SK-N-SH (cell line): ENCODE measurements around the gene APOBR. TPM values are rescaled to one million over a fixed set of nuclear protein-coding genes. Genes with fewer than 3 reads are reported as not detected.

ENCODE experiments used
- CTCF ChIA-PET: fragments of 300-600, 350-600 bp; formaldehyde crosslinking; extraction: SDS; loops from one replicate; lab custom pipeline; 2021; lab: Yijun Ruan, JAX
- POLR2A ChIA-PET: fragments of 350-600 bp; sonication (Branson Sonifier 250); formaldehyde crosslinking; extraction: SDS; loops from one replicate; lab custom pipeline; 2020; ENCODE audit warnings: antibody characterized with exemption, inconsistent platforms; lab: Yijun Ruan, JAX
- DNase-seq: peaks from one replicate; pipeline ENCODE4 v3.0.0; 2012
- H2AFZ ChIP-seq: fragments of 200-600 bp; sonication (generic); 2 replicates; pipeline ENCODE4 v1.8.1; 2016; ENCODE audit warnings: antibody characterized with exemption, mild to moderate bottlenecking, low read depth
- H3F3A ChIP-seq: fragments of 200-600 bp; sonication (generic); replicated peaks from 2 replicates; pipeline ENCODE3; 2016; ENCODE audit warnings: antibody characterized with exemption, mild to moderate bottlenecking; ENCODE audit not compliant: insufficient read depth
- H3K27ac ChIP-seq, 2 experiments: fragments of 200-500 bp in 1 of 2; fragments of 200-600 bp in 1 of 2; sonication (Bioruptor generic) in 1 of 2; sonication (generic), shearing (Covaris generic) in 1 of 2; 2 replicates each; pipeline versions ENCODE4 v1.5.1 to v1.6.1; 2014 to 2016; ENCODE audit warnings: low read depth in 2 of 2, inconsistent platforms in 1 of 2, low read length in 1 of 2, mild to moderate bottlenecking in 1 of 2, mixed read lengths in 1 of 2
- H3K27me3 ChIP-seq: fragments of 200-600 bp; sonication (generic), shearing (Covaris generic); 2 replicates; pipeline ENCODE4 v1.6.1; 2016; ENCODE audit warnings: mixed run types; ENCODE audit not compliant: insufficient read depth
- H3K36me3 ChIP-seq, 2 experiments: fragments of 200-500 bp in 1 of 2; fragments of 200-600 bp in 1 of 2; sonication (Bioruptor generic) in 1 of 2; sonication (generic) in 1 of 2; replicated peaks in 1 of 2; 2 replicates each; pipeline versions ENCODE3 to v1.5.1; 2014 to 2016; ENCODE audit warnings: low read length in 1 of 2, mild to moderate bottlenecking in 1 of 2; ENCODE audit not compliant: insufficient read depth in 2 of 2, control insufficient read depth in 1 of 2
- H3K4me1 ChIP-seq, 2 experiments: fragments of 200-500 bp in 1 of 2; fragments of 200-600 bp in 1 of 2; sonication (Bioruptor generic) in 1 of 2; sonication (generic), shearing (Covaris generic) in 1 of 2; 2 replicates each; pipeline versions ENCODE4 v1.5.1 to v1.6.1; 2014 to 2016; ENCODE audit warnings: low read depth in 1 of 2, low read length in 1 of 2, mixed run types in 1 of 2; ENCODE audit not compliant: insufficient read depth in 2 of 2, control insufficient read depth in 1 of 2
- H3K4me2 ChIP-seq: fragments of 200-600 bp; sonication (generic), shearing (Covaris generic); 2 replicates; pipeline ENCODE4 v1.6.1; 2017; ENCODE audit warnings: mixed run types
- H3K4me3 ChIP-seq, 2 experiments: fragments of 200-500 bp in 1 of 2; fragments of 200-600 bp in 1 of 2; sonication (Bioruptor generic) in 1 of 2; sonication (generic), shearing (Covaris generic) in 1 of 2; 2 replicates each; pipeline versions ENCODE4 v1.5.1 to v1.8.1; 2014 to 2016; ENCODE audit warnings: low read depth in 2 of 2, inconsistent platforms in 1 of 2, low read length in 1 of 2, mild to moderate bottlenecking in 1 of 2, mixed read lengths in 1 of 2, moderate library complexity in 1 of 2
- H3K79me2 ChIP-seq: fragments of 200-600 bp; sonication (generic); 2 replicates; pipeline ENCODE4 v1.8.1; 2017; ENCODE audit warnings: mild to moderate bottlenecking; ENCODE audit not compliant: insufficient read depth
- H3K9ac ChIP-seq: fragments of 200-600 bp; sonication (generic); 2 replicates; pipeline ENCODE4 v1.6.1; 2017; ENCODE audit warnings: mixed run types
- H3K9me2 ChIP-seq: fragments of 200-600 bp; sonication (generic); 2 replicates; pipeline ENCODE4 v1.6.1; 2017; ENCODE audit warnings: mixed run types
- H3K9me3 ChIP-seq: fragments of 200-600 bp; sonication (generic); 2 replicates; pipeline ENCODE4 v1.6.1; 2017; ENCODE audit warnings: mixed run types, mild to moderate bottlenecking, moderate library complexity
- H4K20me1 ChIP-seq: fragments of 200-600 bp; sonication (generic); 2 replicates; pipeline ENCODE4 v1.6.1; 2017; ENCODE audit warnings: mild to moderate bottlenecking, mixed run types; ENCODE audit not compliant: insufficient read depth
- CHD2 ChIP-seq: fragments of 150-350 bp; IDR thresholded peaks from 2 replicates; pipeline ENCODE4 v1.6.1; 2018; ENCODE audit warnings: low read length; ENCODE audit not compliant: partially characterized antibody
- CTCF ChIP-seq: fragments of 200-600 bp; sonication (generic); IDR thresholded peaks from 2 replicates; pipeline ENCODE4 v1.6.1; 2017; ENCODE audit warnings: antibody characterized with exemption, mild to moderate bottlenecking, moderate library complexity
- FOXJ3 ChIP-seq: sonication (generic); formaldehyde crosslinking; IDR thresholded peaks from 2 replicates; pipeline ENCODE4 v1.5.1; 2020; ENCODE audit warnings: mild to moderate bottlenecking, missing genetic modification reagents
- FOXM1 ChIP-seq: IDR thresholded peaks from 2 replicates; pipeline ENCODE4 v1.4.0; 2012; ENCODE audit warnings: low read depth, mild to moderate bottlenecking
- GABPA ChIP-seq: IDR thresholded peaks from 2 replicates; pipeline ENCODE4 v1.4.0; 2012; ENCODE audit warnings: low read depth, mild to moderate bottlenecking
- GATA2 ChIP-seq: sonication (generic); formaldehyde crosslinking; IDR thresholded peaks from 2 replicates; pipeline ENCODE4 v1.5.0; 2020; ENCODE audit warnings: mild to moderate bottlenecking, missing genetic modification reagents
- IRF3 ChIP-seq: fragments of 150-350 bp; IDR thresholded peaks from 2 replicates; pipeline ENCODE4 v1.6.1; 2016; ENCODE audit warnings: mild to moderate bottlenecking, low read depth, low read length
- NFIC ChIP-seq: IDR thresholded peaks from 2 replicates; pipeline ENCODE4 v1.4.0; 2012; ENCODE audit warnings: borderline replicate concordance
- PBX3 ChIP-seq: IDR thresholded peaks from 2 replicates; pipeline ENCODE4; 2012
- POLR2AphosphoS5 ChIP-seq: IDR thresholded peaks from 2 replicates; pipeline ENCODE4 v1.6.1; 2012; ENCODE audit warnings: low read depth, low read length
- RAD21 ChIP-seq: IDR thresholded peaks from 2 replicates; pipeline ENCODE4 v1.6.1; 2012; ENCODE audit warnings: mild to moderate bottlenecking, low read length
- RCOR1 ChIP-seq: fragments of 150-350 bp; IDR thresholded peaks from 2 replicates; pipeline ENCODE4 v1.6.1; 2017; ENCODE audit warnings: antibody characterized with exemption, low read length
- RXRA ChIP-seq: IDR thresholded peaks from 2 replicates; pipeline ENCODE4 v1.4.0; 2012; ENCODE audit warnings: low read depth, mild to moderate bottlenecking, borderline replicate concordance
- SIN3A ChIP-seq: IDR thresholded peaks from 2 replicates; pipeline ENCODE4 v1.6.1; 2012; ENCODE audit warnings: low read depth, mild to moderate bottlenecking, low read length, moderate library complexity, borderline replicate concordance
- USF1 ChIP-seq: IDR thresholded peaks from 2 replicates; pipeline ENCODE4 v1.4.0; 2012; ENCODE audit warnings: low read depth, borderline replicate concordance
- ZBTB33 ChIP-seq: IDR thresholded peaks from 2 replicates; pipeline ENCODE4 v1.4.0; 2012; ENCODE audit warnings: low read depth, borderline replicate concordance
- WGBS: methylation state at CpG from one replicate; pipeline ENCODE4 v1.1.6; 2017; ENCODE audit warnings: low lambda C conversion rate; 5-methylcytosine and 5-hydroxymethylcytosine counted together
- polyA plus RNA-seq, 3 experiments: library from polyadenylated mRNA; depleted of rRNA; stranded (reverse); fragments of >200 nt; gene quantifications; 2 replicates each; pipeline ENCODE4 v1.2.3, GENCODE V29; 2012

APOBR gene
- polyA plus RNA-seq, 1 of the 3 experiments (the other 2 are of a cell fraction) = not detected

- TF ChIP-seq FOXJ3 (CRISPR knock-in tag) (no peak), RXRA (no peak), RAD21 (no peak), GABPA (no peak), CTCF (no peak), SIN3A (no peak), NFIC (no peak), GATA2 (CRISPR knock-in tag) (no peak)
- TF ChIP-seq, all 33 proteins: peak for 0
These were observed 44.5 kb downstream of the APOBR start, which contains the start of gene NUPR1 (continued) for GRCh38 chr16:28538733-28539596.

- CTCF ChIA-PET = interaction anchor here (0.9 kb wide), 1 partner anchor 12 kb away, joined by 3 read pairs; no protein-coding TSS in a partner anchor
- WGBS = 84% methylated on average over 3 of the region's 3 CpGs
These were observed 45.9 kb downstream of the APOBR start for GRCh38 chr16:28540346-28540745.

More at GRCh38 chr16:28540346-28540745, 45.9 kb downstream of the APOBR start:
- Histone ChIP-seq H4K20me1 (no peaks in the 10 kb centered on the region), H3K9ac (no peak overlapping the region), H3K36me3 (no peaks in the 10 kb centered on the region), H3K27ac (no peak overlapping the region), H3K79me2 (no peaks in the 10 kb centered on the region), H3F3A (no peaks in the 10 kb centered on the region), H2AFZ (no peak overlapping the region), H3K4me1 (peaks cover 0 to 5% of the 10 kb centered on the region in 2 experiments; a peak in 1 of 4 replicates), H3K9me3 (no peaks in the 10 kb centered on the region), H3K27me3 (no peaks in the 10 kb centered on the region), H3K4me3 (no peak overlapping the region), H3K9me2 (no peaks in the 10 kb centered on the region), H3K4me2 (no peak overlapping the region)
- POLR2A ChIA-PET = no interaction called here
- no peak for DNase-seq
- TF ChIP-seq POLR2AphosphoS5 = no peak
- no peak for TF ChIP-seq RCOR1
- no peak for TF ChIP-seq ZBTB33
- TF ChIP-seq SIN3A = no peak
- TF ChIP-seq RAD21 = no peak
- TF ChIP-seq NFIC = no peak
- TF ChIP-seq USF1 = no peak
- TF ChIP-seq PBX3 = no peak
- no peak for TF ChIP-seq GABPA
- no peak for TF ChIP-seq CHD2
- TF ChIP-seq IRF3 = no peak
- TF ChIP-seq FOXJ3 (CRISPR knock-in tag) = no peak
- TF ChIP-seq RXRA = no peak
- TF ChIP-seq FOXM1 = no peak
